HepG2 (cell line): ENCODE data around the gene NDUFS1. TPM values are rescaled to one million over a fixed set of nuclear protein-coding genes. Genes with fewer than 3 reads are reported as not detected.
A peak's percentile ranks its signal among the peaks of the same experiment; 100 is the strongest.

Source experiments
- ATF2 ChIP-seq: sonication (generic); formaldehyde crosslinking; IDR thresholded peaks from 2 replicates; pipeline ENCODE4 v1.4.0; 2020; ENCODE audit warnings: missing genetic modification reagents
- FOSL1 ChIP-seq: sonication (generic); formaldehyde crosslinking; IDR thresholded peaks from 2 replicates; pipeline ENCODE4 v1.9.0; 2021; ENCODE audit warnings: missing genetic modification reagents, borderline replicate concordance
- GMEB1 ChIP-seq: sonication (generic); formaldehyde crosslinking; IDR thresholded peaks from 2 replicates; pipeline ENCODE4 v1.5.1; 2020; ENCODE audit warnings: missing genetic modification reagents, mild to moderate bottlenecking, borderline replicate concordance
- HNRNPK ChIP-seq: fragments of 200-400 bp; formaldehyde crosslinking; IDR thresholded peaks from 2 replicates; pipeline ENCODE4 v1.6.1; 2018; ENCODE audit warnings: low read length, low read depth, moderate library complexity, mild to moderate bottlenecking; ENCODE audit not compliant: poor library complexity, severe bottlenecking
- NCOR1 ChIP-seq: fragments of 200-600 bp; sonication (generic); IDR thresholded peaks from 2 replicates; pipeline ENCODE4 v1.7.0; 2017; ENCODE audit warnings: antibody characterized with exemption, low read length, borderline replicate concordance
- SMAD3 ChIP-seq: sonication (generic); formaldehyde crosslinking; IDR thresholded peaks from 2 replicates; pipeline ENCODE4 v1.4.0; 2020; ENCODE audit warnings: missing genetic modification reagents
- TGIF2 ChIP-seq: IDR thresholded peaks from 2 replicates; pipeline ENCODE4 v1.6.1; 2016; ENCODE audit warnings: control low read depth, missing compliant biosample characterization
- TOPORS ChIP-seq: sonication (generic); formaldehyde crosslinking; IDR thresholded peaks from 2 replicates; pipeline ENCODE4 v1.8.0; 2023; ENCODE audit warnings: mild to moderate bottlenecking, missing genetic modification reagents
- ZBTB10 ChIP-seq: sonication (generic); formaldehyde crosslinking; IDR thresholded peaks from 2 replicates; pipeline ENCODE4 v1.4.0; 2020; ENCODE audit warnings: missing genetic modification reagents, borderline replicate concordance
- ZC3H4 ChIP-seq: sonication (generic); formaldehyde crosslinking; IDR thresholded peaks from 2 replicates; pipeline ENCODE4 v1.4.0; 2020; ENCODE audit warnings: missing genetic modification reagents, borderline replicate concordance
- ZHX2 ChIP-seq, 2 experiments: sonication (generic) in 1 of 2; formaldehyde crosslinking in 1 of 2; IDR thresholded peaks; 2 replicates each; pipeline versions ENCODE4 v1.6.1 to v1.9.0; 2014 to 2022; ENCODE audit warnings: antibody characterized with exemption in 1 of 2, borderline replicate concordance in 1 of 2, inconsistent platforms in 1 of 2, low read depth in 1 of 2, missing genetic modification reagents in 1 of 2
- ZNF574 ChIP-seq: sonication (generic); formaldehyde crosslinking; IDR thresholded peaks from 2 replicates; pipeline ENCODE4 v1.4.0; 2020; ENCODE audit warnings: missing genetic modification reagents
- polyA plus RNA-seq, 8 experiments: library from polyadenylated mRNA; depleted of rRNA in 3 of 8; stranded (reverse) in 7 of 8; unstranded in 1 of 8; fragments of >200 nt; fragmentation: Illumina TruSeq in 4 of 8; extraction: Trizol in 4 of 8; gene quantifications; 2 replicates each; pipeline versions ENCODE4 v1.2.1 to v1.2.3, GENCODE V29; 2011 to 2016; ENCODE audit warnings: low read depth in 4 of 8, missing spikeins in 1 of 8, mixed read lengths in 1 of 8; ENCODE audit not compliant: insufficient read depth in 1 of 8
- total RNA-seq, 5 experiments: library from RNA; depleted of rRNA; stranded (reverse); fragments of >200 nt; fragmentation: Illumina TruSeq; extraction: Trizol; gene quantifications; 2 replicates each; pipeline ENCODE4 v1.2.3, GENCODE V29; 2016; ENCODE audit warnings: low read depth in 1 of 5

The NDUFS1 gene
- total and polyA plus RNA-seq, 2 of the 13 experiments (the other 11 are each of a cell fraction or from before 2014, with no cell fraction given): 139 to 242 TPM

GRCh38 chr2:206085742-206086445 is 73.3 kb downstream of the NDUFS1 start, which contains the start of gene INO80D (continued):
- TF ChIP-seq ZNF574 (CRISPR knock-in tag) (peak; percentile 81), TOPORS (CRISPR knock-in tag) (peak; percentile 77), ZHX2 (IDR thresholded peaks at IDR 0.05; ENCODE audit: low read depth) (no peak), ZHX2 (CRISPR knock-in tag; IDR thresholded peaks at IDR 0.05; ENCODE audit: borderline replicate concordance) (no peak), SMAD3 (CRISPR knock-in tag) (no peak; the same call in 1 of the 2 replicates), ZBTB10 (peak; percentile 19; the same call in 1 of the 2 replicates), HNRNPK (peak; percentile 52), GMEB1 (CRISPR knock-in tag) (no peak), NCOR1 (no peak), ATF2 (CRISPR knock-in tag) (no peak), TGIF2 (CRISPR knock-in tag) (peak; percentile 34; the same call in 1 of the 2 replicates), ZC3H4 (CRISPR knock-in tag) (0 out of 2 replicates have a peak, but pooled peaks have one; percentile 61), FOSL1 (CRISPR knock-in tag) (no peak)
